Stomach (tissue), 9 donors: ENCODE results near the gene NOD2. TPM values are rescaled to one million over a fixed set of nuclear protein-coding genes. Genes with fewer than 3 reads are reported as not detected.
A peak's percentile ranks its signal among the peaks of the same experiment; 100 is the strongest.

Experiments
- DNase-seq, 2 donors: peaks; one replicate each; pipeline versions ENCODE4 v3.0.0 to v3.0.0-alpha.2; 2013 to 2019
- H3K27ac ChIP-seq, 5 donors: fragments of 200-600 bp in 4 of 5; sonication (generic) in 4 of 5; one replicate each; pipeline ENCODE4 v1.5.1; 2013 to 2019; ENCODE audit warnings: mild to moderate bottlenecking in 1 of 5, moderate library complexity in 1 of 5
- H3K27me3 ChIP-seq, 3 donors: fragments of 200-600 bp; sonication (generic); one replicate each; pipeline ENCODE4 v1.5.1; 2017 to 2019; ENCODE audit warnings: mixed run types in 1 of 3
- H3K36me3 ChIP-seq, 4 donors: fragments of 200-600 bp; sonication (generic); 1 replicate in 3 of 4; 2 replicates in 1 of 4; pipeline ENCODE4 v1.5.1; 2016 to 2019
- H3K4me1 ChIP-seq, 4 donors: fragments of 200-600 bp; sonication (generic); one replicate each; pipeline ENCODE4 v1.5.1; 2016 to 2019
- H3K4me3 ChIP-seq, 4 donors: fragments of 200-600 bp; sonication (generic) in 3 of 4; one replicate each; pipeline ENCODE4 v1.5.1; 2016 to 2019; ENCODE audit warnings: mild to moderate bottlenecking in 1 of 4
- H3K9me3 ChIP-seq, 4 donors: fragments of 200-600 bp; sonication (generic); one replicate each; pipeline ENCODE4 v1.5.1; 2016 to 2019
- EP300 ChIP-seq: sonication (generic); formaldehyde crosslinking; IDR thresholded peaks from one replicate; pipeline ENCODE4 v1.6.1; 2017; ENCODE audit warnings: antibody characterized with exemption
- POLR2A ChIP-seq, 4 donors: fragments of 450-650 bp; IDR thresholded peaks; one replicate each; pipeline ENCODE4 v1.6.1; 2016; ENCODE audit warnings: antibody characterized with exemption in 4 of 4, control low read depth in 2 of 4, mild to moderate bottlenecking in 1 of 4, moderate library complexity in 1 of 4
- POLR2AphosphoS5 ChIP-seq, 3 donors: sonication (generic); formaldehyde crosslinking; IDR thresholded peaks; one replicate each; pipeline ENCODE4 v1.6.1; 2016; ENCODE audit warnings: antibody characterized with exemption in 3 of 3
- WGBS, 5 donors: extraction: QIAGEN DNeasy Blood & Tissue Kit in 3 of 5; methylation state at CpG; one replicate each; pipeline versions ENCODE4 v1.1.5 to v1.1.7; 2013 to 2018; 5-methylcytosine and 5-hydroxymethylcytosine counted together
- intact Hi-C: fragments of 100-400 bp; cut with DNase I; formaldehyde crosslinking; loops from one replicate; pipeline ENCODE4 v1.15.1; 2023; ENCODE audit warnings: low total_unique reads
- polyA plus RNA-seq, 3 donors: library from polyadenylated mRNA; stranded (reverse); fragments of 200-250 nt; gene quantifications; one replicate each; pipeline ENCODE4 v1.2.3, GENCODE V29; 2013
- total RNA-seq, 5 donors: library from RNA; depleted of rRNA; stranded (reverse); fragments of >200 nt; gene quantifications; one replicate each; pipeline versions ENCODE4 v1.1.0 to v1.2.3, GENCODE V29; 2014 to 2016
- TF ChIP-seq, protein P1 (sequence below), 7 experiments: fragments of 450-650 bp in 4 of 7; fragments of 200-600 bp in 3 of 7; sonication (generic) in 3 of 7; IDR thresholded peaks; one replicate each; pipeline ENCODE4 v1.5.1; 2016 to 2019; ENCODE audit warnings: antibody characterized with exemption in 7 of 7, control low read depth in 2 of 7, mild to moderate bottlenecking in 1 of 7
- donor health status: healthy with polysubstance abuse.
- donor health status: Bipolar disorder and iron deficiency.
- donor health status: healthy.

Gene NOD2
- total and polyA plus RNA-seq, 8 donors: 0.56 to 6.2 (median 2.3) TPM; not detected in 1

- Histone ChIP-seq H3K9me3 (no peaks in the 10 kb centered on the region), H3K4me1 (peaks cover 0 to 35% (median 0%) of the 10 kb centered on the region in 4 donors), H3K36me3 (peaks cover 0 to 8% (median 0%) of the 10 kb centered on the region in 4 donors), H3K4me3 (no peak overlapping the region), H3K27ac (no peak overlapping the region), H3K27me3 (no peaks in the 10 kb centered on the region)
- intact Hi-C loops: no loop called here
- 71 to 86% (median 76%) methylated on average over 1 to 4 of the region's 4 CpGs for WGBS, 5 donors
- TF ChIP-seq POLR2AphosphoS5 (IDR thresholded peaks at IDR 0.05) (no peak), POLR2A (IDR thresholded peaks at IDR 0.05) (no peak), EP300 (no peak)
- TF ChIP-seq, protein P1, sequence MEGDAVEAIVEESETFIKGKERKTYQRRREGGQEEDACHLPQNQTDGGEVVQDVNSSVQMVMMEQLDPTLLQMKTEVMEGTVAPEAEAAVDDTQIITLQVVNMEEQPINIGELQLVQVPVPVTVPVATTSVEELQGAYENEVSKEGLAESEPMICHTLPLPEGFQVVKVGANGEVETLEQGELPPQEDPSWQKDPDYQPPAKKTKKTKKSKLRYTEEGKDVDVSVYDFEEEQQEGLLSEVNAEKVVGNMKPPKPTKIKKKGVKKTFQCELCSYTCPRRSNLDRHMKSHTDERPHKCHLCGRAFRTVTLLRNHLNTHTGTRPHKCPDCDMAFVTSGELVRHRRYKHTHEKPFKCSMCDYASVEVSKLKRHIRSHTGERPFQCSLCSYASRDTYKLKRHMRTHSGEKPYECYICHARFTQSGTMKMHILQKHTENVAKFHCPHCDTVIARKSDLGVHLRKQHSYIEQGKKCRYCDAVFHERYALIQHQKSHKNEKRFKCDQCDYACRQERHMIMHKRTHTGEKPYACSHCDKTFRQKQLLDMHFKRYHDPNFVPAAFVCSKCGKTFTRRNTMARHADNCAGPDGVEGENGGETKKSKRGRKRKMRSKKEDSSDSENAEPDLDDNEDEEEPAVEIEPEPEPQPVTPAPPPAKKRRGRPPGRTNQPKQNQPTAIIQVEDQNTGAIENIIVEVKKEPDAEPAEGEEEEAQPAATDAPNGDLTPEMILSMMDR (IDR thresholded peaks at IDR 0.05): no peak
- no peak for DNase-seq
Observed at GRCh38 chr16:50712956-50713355, 19.6 kb downstream of the NOD2 start.

GRCh38 chr16:50717091-50717490 lies 23.7 kb downstream of the NOD2 start:
- no peak overlapping the region for H3K4me3 ChIP-seq
- intact Hi-C loops: no loop called here
- 74 to 86% (median 81%) methylated on average over 4 of the region's 4 CpGs for WGBS, 5 donors
- no peak for DNase-seq
- no peaks in the 10 kb centered on the region for H3K27me3 ChIP-seq
- no peak overlapping the region for H3K27ac ChIP-seq
- no peaks in the 10 kb centered on the region for H3K36me3 ChIP-seq
- no peaks in the 10 kb centered on the region for H3K9me3 ChIP-seq
- TF ChIP-seq POLR2AphosphoS5 (IDR thresholded peaks at IDR 0.05): no peak
- TF ChIP-seq, protein P1 (IDR thresholded peaks at IDR 0.05): no peak
- TF ChIP-seq EP300: no peak
- no peak for TF ChIP-seq POLR2A (IDR thresholded peaks at IDR 0.05)
- peaks cover 0 to 29% (median 5%) of the 10 kb centered on the region in 4 donors for H3K4me1 ChIP-seq

- TF ChIP-seq EP300 (no peak), POLR2A (IDR thresholded peaks at IDR 0.05) (no peak), POLR2AphosphoS5 (IDR thresholded peaks at IDR 0.05) (no peak)
- TF ChIP-seq, protein P1 (IDR thresholded peaks at IDR 0.05): no peak
Observed at GRCh38 chr16:50717494-50717893, 24.1 kb downstream of the NOD2 start.

DNA sequence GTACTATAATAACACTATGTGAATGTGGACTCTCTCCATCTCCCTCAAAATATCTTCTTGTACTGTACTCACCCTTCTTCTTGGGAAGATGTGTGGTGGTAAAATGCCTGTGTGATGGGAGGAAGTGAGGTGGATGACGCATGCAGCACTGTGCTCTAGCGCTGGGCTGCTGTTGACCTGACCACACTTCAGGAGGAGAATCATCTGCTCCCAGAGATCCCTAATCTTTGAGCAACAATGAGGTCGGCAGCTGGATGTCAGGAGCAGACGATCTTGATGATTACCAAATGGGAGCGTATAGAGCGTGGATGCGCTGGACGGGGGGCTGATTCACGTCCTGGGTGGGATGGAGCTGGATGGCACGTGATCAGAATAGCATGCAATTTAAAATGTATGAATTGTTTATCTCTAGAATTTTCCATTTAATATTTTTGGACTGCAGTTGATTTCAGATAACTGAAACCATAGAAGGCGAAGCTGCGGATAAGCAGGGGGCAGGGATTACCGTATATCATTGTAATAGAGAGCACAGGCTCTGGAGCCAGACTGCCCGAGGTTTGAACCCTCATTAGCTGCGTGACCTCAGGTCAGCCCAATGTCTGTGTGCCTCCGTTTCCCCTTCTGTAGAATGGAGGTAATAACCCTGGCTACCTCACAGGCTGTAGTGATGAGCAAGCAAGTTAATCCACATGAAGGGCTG lies 24.8 kb downstream of the NOD2 start:
- DNase-seq: peak in 1 of 2 donors; percentile 34
- Histone ChIP-seq H3K36me3 (no peaks in the 10 kb centered on the region), H3K27me3 (no peaks in the 10 kb centered on the region), H3K9me3 (no peaks in the 10 kb centered on the region), H3K4me1 (peaks cover 0 to 19% (median 5%) of the 10 kb centered on the region in 4 donors), H3K27ac (no peak overlapping the region), H3K4me3 (no peak overlapping the region)
- intact Hi-C loops: no loop called here
- TF ChIP-seq EP300: no peak
- TF ChIP-seq POLR2AphosphoS5 (IDR thresholded peaks at IDR 0.05): no peak
- no peak for TF ChIP-seq POLR2A (IDR thresholded peaks at IDR 0.05)
- TF ChIP-seq, protein P1 (IDR thresholded peaks at IDR 0.05): no peak
- WGBS, 5 donors: 62 to 75% (median 72%) methylated on average over 16 of the region's 16 CpGs

More at GRCh38 chr16:50717494-50717893, 24.1 kb downstream of the NOD2 start:
- H3K36me3 ChIP-seq: no peaks in the 10 kb centered on the region
- H3K27me3 ChIP-seq: no peaks in the 10 kb centered on the region
- WGBS, 5 donors: 87 to 100% (median 95%) methylated on average over 5 of the region's 5 CpGs
- intact Hi-C loops: no loop called here
- no peak overlapping the region for H3K27ac ChIP-seq
- H3K4me1 ChIP-seq: peaks cover 0 to 25% (median 5%) of the 10 kb centered on the region in 4 donors
- no peak for DNase-seq
- no peaks in the 10 kb centered on the region for H3K9me3 ChIP-seq
- no peak overlapping the region for H3K4me3 ChIP-seq
